Ishikawa (cell line): ENCODE measurements around the gene ALDH1A1.

Experiments used
- CEBPB ChIP-seq: IDR thresholded peaks from 2 replicates; pipeline ENCODE4 v1.6.1; 2012
- CREB1 ChIP-seq: IDR thresholded peaks from 2 replicates; pipeline ENCODE4 v1.6.1; 2012; ENCODE audit warnings: low read depth
- EGR1 ChIP-seq: IDR thresholded peaks from 2 replicates; pipeline ENCODE4 v1.6.1; 2012
- EP300 ChIP-seq: IDR thresholded peaks from 2 replicates; pipeline ENCODE4 v1.6.1; 2012; ENCODE audit warnings: borderline replicate concordance
- FOXM1 ChIP-seq: IDR thresholded peaks from 2 replicates; pipeline ENCODE4 v1.6.1; 2012; ENCODE audit warnings: low read depth, borderline replicate concordance
- NFIC ChIP-seq: IDR thresholded peaks from 2 replicates; pipeline ENCODE4 v1.6.1; 2012
- RAD21 ChIP-seq: IDR thresholded peaks from 2 replicates; pipeline ENCODE4 v1.6.1; 2012; ENCODE audit warnings: low read depth
- TAF1 ChIP-seq: IDR thresholded peaks from 2 replicates; pipeline ENCODE4 v1.6.1; 2012; ENCODE audit warnings: low read depth, mild to moderate bottlenecking
- TCF12 ChIP-seq: IDR thresholded peaks from 2 replicates; pipeline ENCODE4 v1.6.1; 2012; ENCODE audit warnings: low read depth
- TEAD4 ChIP-seq: IDR thresholded peaks from 2 replicates; pipeline ENCODE4 v1.6.1; 2012
- YY1 ChIP-seq: IDR thresholded peaks from 2 replicates; pipeline ENCODE4 v1.6.1; 2012; ENCODE audit warnings: low read depth
- ZBTB7A ChIP-seq: IDR thresholded peaks from 2 replicates; pipeline ENCODE4 v1.6.1; 2012; ENCODE audit warnings: low read depth
- TF ChIP-seq, protein P1 (sequence below): IDR thresholded peaks from 2 replicates; pipeline ENCODE4 v1.6.1; 2012; ENCODE audit warnings: low read depth, mild to moderate bottlenecking
- TF ChIP-seq, protein P2 (sequence below): IDR thresholded peaks from 2 replicates; pipeline ENCODE4 v1.6.1; 2012
- TF ChIP-seq, protein P3 (sequence below): IDR thresholded peaks from 2 replicates; pipeline ENCODE4 v1.6.1; 2012

The ALDH1A1 gene

DNA sequence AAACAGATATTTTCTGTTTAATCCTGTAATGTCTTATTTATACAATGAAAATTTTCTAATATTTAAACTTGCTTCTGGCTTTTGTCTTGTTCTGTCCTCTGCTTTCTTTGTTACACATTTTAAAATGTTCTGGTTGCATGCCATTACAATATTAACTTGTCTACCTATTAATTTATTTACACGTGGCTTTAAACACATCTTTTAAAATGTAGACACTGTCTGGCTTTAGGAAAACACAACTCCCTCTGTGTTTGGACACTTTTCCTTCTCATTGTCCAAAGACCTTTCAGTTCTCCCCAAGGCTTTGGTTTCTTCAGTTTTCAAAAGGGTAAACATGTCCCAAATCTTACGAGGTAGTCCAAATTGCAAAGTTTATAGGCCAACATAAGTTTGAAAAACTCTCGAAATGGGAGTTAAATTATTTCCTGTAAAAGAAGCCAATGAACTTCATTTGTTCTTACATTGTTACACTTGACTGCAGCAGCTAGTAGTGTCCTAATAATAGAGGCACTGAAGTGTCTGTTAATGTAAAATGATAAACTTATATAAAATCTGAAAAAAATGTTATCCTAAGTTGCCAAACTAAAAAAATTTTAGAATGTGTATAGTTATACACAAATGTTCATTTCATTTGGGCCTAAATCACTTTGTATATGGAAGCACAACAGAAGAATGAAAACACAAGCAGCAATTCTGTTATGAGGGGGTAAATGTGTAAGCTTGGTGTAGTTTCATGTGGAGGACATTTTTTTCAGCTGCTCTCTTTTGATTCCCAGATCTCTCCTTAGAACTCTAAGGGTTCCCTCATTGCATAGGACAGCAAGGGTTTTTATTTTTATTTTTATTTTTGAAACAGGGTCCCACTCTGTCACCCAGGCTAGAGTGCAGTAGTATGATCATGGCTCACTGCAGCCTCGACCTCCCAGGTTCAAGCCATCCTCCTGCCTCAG is 53.8 kb downstream of the ALDH1A1 start:
- TF ChIP-seq, protein P1, sequence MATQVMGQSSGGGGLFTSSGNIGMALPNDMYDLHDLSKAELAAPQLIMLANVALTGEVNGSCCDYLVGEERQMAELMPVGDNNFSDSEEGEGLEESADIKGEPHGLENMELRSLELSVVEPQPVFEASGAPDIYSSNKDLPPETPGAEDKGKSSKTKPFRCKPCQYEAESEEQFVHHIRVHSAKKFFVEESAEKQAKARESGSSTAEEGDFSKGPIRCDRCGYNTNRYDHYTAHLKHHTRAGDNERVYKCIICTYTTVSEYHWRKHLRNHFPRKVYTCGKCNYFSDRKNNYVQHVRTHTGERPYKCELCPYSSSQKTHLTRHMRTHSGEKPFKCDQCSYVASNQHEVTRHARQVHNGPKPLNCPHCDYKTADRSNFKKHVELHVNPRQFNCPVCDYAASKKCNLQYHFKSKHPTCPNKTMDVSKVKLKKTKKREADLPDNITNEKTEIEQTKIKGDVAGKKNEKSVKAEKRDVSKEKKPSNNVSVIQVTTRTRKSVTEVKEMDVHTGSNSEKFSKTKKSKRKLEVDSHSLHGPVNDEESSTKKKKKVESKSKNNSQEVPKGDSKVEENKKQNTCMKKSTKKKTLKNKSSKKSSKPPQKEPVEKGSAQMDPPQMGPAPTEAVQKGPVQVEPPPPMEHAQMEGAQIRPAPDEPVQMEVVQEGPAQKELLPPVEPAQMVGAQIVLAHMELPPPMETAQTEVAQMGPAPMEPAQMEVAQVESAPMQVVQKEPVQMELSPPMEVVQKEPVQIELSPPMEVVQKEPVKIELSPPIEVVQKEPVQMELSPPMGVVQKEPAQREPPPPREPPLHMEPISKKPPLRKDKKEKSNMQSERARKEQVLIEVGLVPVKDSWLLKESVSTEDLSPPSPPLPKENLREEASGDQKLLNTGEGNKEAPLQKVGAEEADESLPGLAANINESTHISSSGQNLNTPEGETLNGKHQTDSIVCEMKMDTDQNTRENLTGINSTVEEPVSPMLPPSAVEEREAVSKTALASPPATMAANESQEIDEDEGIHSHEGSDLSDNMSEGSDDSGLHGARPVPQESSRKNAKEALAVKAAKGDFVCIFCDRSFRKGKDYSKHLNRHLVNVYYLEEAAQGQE: no peak
- TF ChIP-seq FOXM1 (no peak), ZBTB7A (no peak), EP300 (no peak), YY1 (no peak), RAD21 (no peak), CREB1 (no peak), EGR1 (no peak), NFIC (no peak)
- TF ChIP-seq, protein P2, sequence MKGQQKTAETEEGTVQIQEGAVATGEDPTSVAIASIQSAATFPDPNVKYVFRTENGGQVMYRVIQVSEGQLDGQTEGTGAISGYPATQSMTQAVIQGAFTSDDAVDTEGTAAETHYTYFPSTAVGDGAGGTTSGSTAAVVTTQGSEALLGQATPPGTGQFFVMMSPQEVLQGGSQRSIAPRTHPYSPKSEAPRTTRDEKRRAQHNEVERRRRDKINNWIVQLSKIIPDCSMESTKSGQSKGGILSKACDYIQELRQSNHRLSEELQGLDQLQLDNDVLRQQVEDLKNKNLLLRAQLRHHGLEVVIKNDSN: no peak

DNA sequence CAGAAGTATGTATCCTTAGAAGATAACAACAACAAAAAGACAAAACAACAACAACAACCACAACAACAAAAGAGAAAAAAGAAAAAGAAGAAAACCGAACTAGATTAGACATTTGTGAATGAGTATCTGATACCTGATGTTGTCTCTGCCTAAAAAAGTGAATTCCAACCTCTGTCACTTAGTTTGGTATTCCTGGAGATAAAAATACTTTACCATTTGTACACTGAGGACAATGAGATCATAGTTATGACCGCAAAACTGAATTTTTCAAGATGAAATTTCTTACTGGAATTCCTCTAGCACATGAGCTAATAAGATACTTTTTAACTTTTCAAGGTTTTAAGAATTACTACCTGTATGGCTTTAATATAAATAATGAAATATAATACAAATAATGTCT is 54.5 kb downstream of the ALDH1A1 start:
- TF ChIP-seq YY1 (no peak), FOXM1 (no peak), TAF1 (no peak), EP300 (no peak), TCF12 (no peak), EGR1 (no peak), CREB1 (no peak), CEBPB (no peak), RAD21 (no peak), TEAD4 (no peak), NFIC (no peak), ZBTB7A (no peak)
- TF ChIP-seq, protein P3, sequence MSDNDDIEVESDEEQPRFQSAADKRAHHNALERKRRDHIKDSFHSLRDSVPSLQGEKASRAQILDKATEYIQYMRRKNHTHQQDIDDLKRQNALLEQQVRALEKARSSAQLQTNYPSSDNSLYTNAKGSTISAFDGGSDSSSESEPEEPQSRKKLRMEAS: no peak
- TF ChIP-seq, protein P1: no peak
- TF ChIP-seq, protein P2: no peak

DNA sequence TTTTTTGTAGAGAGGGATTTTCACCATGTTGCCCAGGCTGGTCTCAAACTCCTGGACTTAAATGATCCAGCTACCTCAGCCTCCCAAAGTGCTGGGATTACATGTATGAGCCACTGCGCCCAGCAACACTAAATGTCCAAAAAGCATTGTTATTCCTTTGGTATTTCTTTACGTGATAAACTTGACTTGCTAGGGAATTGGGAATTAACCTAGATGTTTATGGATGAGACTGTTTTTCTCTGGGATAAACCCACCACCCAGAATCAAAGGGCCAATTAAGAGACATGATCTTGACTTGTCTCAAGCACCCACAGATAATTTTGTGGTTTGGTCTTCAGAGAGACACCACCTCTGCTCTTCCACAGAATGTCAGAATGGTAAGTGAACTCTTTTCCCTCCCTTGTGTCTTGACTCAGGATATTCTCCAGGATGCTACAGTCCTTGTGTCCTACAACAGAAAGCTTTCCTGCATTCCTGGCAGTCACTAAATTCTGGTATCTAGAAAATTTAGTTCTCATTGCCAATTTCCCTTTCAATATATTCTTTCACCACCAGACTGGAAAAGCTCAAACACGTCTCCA is 55.7 kb downstream of the ALDH1A1 start:
- TF ChIP-seq TEAD4: no peak
- no peak for TF ChIP-seq YY1
- TF ChIP-seq EGR1: no peak

DNA sequence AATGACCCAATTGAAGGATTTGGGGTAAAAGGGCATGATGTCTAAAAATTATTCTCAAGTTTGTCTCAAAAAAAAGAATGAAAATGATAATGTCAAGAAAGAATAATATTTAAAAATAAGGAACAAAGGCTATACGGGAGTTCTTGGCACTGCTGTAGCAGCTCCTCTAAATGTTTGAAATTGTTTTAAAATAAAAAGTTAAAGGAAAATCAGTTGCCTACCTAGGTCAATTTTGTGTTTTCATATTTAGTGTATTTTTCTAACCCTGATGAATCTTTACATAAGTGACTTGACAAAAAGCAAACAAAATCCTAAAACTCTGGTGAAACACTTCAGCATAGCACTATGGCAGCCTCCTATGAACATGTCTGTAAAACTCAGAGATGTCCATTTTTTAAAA is 56.4 kb downstream of the ALDH1A1 start:
- TF ChIP-seq CEBPB (no peak), FOXM1 (no peak), YY1 (no peak), TAF1 (no peak), RAD21 (no peak), TEAD4 (no peak), ZBTB7A (no peak), EP300 (no peak), TCF12 (no peak), EGR1 (no peak), NFIC (no peak)
- TF ChIP-seq, protein P2: no peak
- TF ChIP-seq, protein P3: no peak
- TF ChIP-seq, protein P1: no peak
